Tongue (tissue), 2 donors: ENCODE measurements around the gene C14orf132. TPM values are rescaled to one million over a fixed set of nuclear protein-coding genes. Genes with fewer than 3 reads are reported as not detected.
"Not testable (repeated sequence)": the region's sequence is repeated elsewhere in the genome, so short reads cannot be mapped to it uniquely, and the experiment has no call there.

Source experiments
- DNase-seq: peaks from one replicate; pipeline ENCODE4 v3.0.0-alpha.2; 2015
- total RNA-seq: library from RNA; depleted of rRNA; stranded (reverse); fragments of >200 nt; gene quantifications from one replicate; pipeline ENCODE4 v1.2.3, GENCODE V29; 2014

Gene C14orf132
- 35.2 TPM for total RNA-seq

DNA sequence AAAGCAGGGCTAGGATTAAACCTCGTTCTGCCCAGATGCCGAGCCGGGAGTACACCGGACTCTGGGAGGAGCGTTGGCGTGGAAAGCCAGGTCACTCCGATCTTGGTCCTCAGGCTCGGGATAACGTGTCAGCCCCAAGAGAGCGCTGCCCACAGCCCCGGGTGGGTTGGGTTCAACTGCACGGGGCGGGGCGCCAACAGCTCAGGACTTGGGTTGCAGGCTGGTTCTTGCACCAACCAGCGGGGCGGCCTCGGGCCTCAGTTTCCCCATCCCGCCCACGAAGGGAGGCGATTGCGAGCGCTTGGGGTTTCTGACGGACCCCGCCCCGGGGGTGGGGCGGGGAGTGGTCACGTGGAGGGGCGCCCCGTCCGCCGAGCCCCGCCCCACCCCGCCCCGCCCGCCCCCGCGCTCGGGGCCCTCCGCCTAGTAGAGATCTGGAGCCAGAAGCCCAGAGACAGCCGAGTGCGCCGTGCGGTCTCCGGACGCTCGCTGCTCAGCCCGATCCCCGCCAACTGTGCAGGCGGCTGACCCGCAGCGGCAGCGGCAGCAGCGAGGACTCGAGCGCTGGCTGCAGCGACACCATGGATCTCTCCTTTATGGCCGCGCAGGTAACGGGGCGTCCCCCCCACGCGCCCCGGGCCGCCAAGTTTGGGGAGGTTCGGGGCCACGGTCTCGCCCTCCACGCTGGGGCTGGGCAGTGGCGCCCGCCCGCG lies at the start of gene C14orf132:
Gene C14orf132, plus strand, starts transcription at position 443 of the 713 bp plus-strand sequence. Its CDS starts 139 bp downstream, at position 582.
- peak; percentile 83 for DNase-seq

DNA sequence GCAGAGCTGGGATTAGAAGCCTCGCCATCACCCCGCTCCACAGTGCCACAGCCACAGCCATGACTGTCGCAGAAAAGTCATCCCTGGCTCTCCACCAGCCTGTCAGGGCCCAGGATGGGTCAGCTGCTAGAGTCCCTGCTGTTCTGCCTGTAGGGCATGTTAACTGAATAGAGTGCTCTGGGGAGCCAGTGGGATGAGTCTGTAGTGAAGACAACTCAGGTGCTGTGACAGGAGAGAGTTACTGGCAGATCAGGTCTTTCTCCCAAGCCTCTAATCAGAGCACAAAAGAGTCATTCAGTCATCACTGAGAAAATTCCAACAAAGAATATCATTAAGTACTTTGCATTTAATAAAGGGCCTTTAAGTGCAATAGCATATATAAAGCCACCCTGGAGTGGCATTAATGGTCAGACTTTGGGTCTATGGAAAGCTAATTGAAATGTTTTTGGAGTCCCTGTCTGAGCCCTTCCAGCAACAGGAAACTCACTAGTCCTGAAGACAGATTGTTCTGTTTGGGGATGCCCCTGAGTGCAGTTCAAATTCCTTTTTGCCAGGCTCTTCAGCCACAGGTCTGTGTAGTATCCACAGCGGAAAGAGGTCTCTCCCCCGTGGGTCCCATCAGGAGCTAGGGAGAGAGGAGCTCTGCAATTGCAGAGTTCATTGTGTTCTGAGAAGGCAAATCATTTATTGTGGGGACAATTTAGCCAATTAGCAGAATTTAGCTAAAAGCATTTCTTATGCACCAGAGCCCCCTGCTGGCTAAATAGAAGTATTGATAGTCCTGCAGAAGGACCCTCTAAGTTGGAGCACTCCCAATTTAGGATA lies 45.2 kb upstream of the C14orf132 start:
- peak; percentile 85 for DNase-seq

DNA sequence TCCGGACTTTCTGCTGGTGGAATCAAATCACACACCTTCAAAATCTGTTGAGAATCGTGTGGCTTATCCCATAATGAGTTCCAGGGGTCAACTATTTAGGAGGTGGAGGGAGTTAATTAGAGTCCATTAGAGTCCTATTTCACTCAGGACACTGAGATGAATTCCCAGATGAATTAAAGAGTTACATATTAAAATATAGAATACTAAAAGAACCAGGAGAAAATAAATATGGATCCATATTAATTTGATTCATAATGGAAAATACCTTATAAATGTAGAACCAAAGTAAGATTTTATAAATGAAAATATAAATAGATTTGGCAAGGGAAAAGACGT lies 44.6 kb upstream of the C14orf132 start:
- no peak for DNase-seq

DNA sequence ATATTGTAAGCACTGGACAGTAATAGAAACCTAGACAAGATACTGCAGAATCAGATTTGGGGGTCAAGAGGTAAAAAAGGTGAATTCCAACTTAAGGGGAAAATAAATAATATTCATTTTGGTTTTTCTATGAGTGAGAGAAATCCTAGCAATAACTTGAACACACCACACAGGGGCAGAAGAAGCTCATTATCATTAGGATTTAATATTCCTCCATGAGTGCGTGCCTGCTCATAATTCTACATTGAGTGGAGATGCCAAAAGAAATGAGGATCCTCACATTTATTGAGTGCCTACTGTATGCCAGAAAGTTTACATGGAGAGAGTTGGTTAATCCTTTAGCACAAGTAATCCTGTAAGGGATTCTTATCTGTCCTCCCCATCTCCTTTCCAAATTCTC lies 40.5 kb upstream of the C14orf132 start:
- peak; percentile 45 for DNase-seq

DNA sequence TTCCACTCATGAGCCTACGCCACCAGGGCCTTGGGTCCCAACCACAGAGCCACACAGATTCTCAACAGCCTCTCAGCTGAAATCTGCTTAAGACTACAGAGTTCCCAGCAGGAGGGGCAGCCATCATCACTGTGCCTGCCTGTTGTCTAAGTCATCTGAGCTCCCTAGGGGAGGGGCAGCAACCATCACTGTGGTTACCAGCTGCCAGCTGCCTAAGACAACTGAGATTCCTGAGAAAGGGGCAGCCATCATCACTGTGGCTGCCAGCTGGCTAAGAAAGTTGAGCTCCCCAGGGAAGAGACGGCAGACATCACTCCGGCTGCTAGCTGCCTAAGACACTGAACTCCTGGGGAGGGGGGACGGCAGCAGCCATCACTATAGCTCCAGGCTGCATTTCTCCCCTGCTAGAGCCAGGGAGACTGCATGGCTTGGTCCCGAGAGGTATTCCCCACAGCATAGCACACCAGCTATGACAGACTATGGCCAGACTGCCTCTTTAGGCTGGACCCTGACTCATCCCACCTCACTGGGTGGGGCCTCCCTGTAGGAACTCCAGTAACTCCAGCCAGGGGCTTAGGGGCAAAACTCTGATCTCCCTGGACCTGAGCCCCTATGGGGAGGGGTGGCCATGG lies 37.2 kb upstream of the C14orf132 start:
- peak; percentile 96 for DNase-seq

DNA sequence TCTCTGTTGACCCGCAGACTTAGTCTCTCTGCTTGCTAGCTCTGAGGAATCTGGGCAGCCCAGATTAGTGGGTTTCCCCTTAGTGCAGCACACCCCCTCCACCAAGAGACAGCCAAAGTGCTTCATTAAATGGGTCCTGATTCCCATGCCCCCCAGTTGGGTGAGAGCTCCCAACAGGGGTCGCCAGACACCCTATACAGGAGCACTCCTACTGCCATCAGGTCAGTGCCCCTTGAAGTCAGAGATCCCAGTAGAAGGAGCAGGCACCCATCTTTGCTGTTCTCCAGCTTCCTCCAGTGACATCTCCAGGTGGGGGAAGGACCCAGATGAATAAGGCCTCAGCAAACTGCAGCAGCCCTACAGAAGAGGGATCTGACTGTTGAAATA lies 36.7 kb upstream of the C14orf132 start:
- no peak for DNase-seq

DNA sequence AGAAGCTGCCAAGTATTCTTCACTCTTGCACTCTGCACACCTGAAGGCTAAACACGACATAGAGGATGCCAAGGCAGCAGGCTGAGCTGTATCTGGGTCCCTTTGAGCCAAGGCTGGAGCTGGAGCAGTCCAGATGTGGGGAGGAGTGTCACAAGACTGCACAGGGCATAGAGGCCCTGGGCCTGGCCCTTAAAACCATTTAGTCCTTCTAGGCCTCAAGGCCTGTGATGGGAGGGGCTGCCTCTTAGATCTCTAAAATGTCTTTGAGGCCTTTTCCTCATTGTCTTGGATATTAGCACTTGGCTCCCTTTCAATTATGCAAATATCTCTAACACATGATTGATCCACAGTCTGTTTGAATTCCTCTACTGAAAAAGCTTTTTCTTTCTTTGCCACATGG lies 28.0 kb upstream of the C14orf132 start:
- DNase-seq, result no peak

DNA sequence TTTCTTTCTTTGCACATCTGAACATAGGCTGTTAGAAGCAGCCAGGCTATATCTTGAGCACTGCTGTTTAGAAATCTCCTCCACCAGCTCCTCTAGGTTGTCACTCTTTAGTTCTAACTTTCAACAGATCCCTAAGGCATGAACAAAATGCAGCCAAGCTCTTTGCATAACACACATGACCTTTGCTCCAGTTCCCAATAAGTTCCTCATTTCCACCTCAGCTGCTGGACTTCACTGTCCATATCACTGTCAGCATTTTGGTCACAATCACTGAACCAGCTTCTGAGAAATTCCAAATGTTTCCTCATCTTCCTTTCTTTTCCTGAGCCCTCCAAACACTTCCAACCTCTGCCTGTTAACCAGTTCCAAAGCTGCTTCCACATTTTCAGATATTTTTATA lies 27.6 kb upstream of the C14orf132 start:
- no peak for DNase-seq

DNA sequence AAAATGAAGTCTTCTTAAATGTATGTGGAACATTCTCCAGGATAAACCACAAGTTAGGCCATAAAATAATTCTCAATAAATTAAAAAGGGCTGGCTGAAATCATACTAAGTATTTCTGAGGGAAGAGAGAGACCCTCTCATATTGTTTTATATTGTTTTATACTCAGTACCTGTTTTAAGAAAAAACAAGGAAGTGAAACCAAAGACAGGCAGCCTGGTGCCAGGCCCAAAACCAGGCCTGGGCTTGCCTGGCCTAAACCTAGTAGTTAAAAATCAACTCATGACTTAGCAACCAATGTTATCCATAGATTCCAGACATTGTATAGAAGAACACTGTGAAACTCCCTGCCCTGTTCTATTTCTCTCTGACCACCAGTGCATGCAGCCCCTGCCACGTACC lies 26.4 kb upstream of the C14orf132 start:
- DNase-seq, result not testable (repeated sequence)

DNA sequence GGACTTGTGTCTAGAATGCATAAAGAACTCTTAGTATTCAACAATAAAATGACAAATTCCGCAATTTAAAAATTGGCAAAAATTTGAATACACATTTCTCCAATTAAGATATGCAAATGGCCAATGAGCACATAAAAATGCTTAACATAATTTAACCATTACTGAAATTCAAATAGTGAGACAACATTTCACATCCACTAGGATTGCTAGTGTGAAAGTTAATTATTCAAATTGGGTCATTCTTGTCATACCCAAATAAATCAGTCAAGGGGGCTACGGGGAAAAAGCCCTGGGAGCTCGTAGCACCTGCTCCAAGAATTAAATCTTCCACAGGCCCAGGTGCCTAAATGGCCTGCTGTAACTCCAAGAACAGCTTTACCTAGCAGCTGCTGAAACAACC lies 25.0 kb upstream of the C14orf132 start:
- DNase-seq, result no peak

DNA sequence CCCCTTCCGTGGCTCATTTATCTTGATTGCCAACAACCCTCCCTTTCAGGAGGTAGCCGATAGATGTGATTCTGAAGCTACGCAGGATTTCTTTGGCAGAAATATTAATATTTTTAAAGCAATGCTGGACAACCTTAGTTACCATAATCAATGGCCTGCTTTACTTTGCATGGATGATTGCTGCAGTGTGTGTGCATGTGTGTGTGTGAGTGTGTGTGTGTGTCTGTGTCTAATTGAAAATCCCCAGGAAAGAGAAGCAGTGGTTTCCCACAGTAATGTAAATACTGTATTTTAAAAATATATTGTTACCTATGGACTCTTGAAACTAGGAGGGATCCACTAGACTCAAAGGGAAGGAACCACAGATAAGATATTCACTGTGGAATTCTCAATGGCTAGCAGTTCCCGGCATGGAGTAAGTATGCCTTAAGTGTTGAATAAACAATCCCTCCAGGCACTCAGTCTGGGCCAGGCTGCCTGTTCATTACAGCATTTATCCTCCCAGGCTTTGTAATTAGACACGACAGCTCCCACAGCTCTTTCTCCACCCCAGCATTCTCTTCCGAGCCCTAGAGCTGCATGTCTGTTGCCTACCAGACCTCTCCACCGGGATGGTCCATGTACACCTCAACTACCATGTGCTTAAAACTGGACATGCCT lies 22.5 kb upstream of the C14orf132 start:
- DNase-seq, result peak; percentile 55

DNA sequence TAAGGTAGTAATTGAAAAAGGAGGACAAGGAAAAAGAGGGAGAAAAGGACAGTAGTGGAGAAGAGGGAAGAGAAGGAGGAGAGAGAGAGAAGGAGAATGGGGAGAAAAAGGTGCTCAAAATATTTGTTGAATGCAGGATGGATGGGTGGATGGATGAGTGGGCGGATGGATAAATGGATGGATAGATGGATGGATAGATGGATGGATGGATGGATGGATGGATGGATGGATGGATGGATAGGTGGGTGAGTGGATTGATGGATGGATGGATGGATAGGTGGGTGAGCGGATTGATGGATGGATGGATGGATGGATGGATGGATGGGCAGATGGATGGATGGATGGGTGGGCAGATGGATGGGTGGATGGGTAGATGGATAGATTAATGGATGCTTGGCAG lies 21.3 kb upstream of the C14orf132 start:
- no peak for DNase-seq

DNA sequence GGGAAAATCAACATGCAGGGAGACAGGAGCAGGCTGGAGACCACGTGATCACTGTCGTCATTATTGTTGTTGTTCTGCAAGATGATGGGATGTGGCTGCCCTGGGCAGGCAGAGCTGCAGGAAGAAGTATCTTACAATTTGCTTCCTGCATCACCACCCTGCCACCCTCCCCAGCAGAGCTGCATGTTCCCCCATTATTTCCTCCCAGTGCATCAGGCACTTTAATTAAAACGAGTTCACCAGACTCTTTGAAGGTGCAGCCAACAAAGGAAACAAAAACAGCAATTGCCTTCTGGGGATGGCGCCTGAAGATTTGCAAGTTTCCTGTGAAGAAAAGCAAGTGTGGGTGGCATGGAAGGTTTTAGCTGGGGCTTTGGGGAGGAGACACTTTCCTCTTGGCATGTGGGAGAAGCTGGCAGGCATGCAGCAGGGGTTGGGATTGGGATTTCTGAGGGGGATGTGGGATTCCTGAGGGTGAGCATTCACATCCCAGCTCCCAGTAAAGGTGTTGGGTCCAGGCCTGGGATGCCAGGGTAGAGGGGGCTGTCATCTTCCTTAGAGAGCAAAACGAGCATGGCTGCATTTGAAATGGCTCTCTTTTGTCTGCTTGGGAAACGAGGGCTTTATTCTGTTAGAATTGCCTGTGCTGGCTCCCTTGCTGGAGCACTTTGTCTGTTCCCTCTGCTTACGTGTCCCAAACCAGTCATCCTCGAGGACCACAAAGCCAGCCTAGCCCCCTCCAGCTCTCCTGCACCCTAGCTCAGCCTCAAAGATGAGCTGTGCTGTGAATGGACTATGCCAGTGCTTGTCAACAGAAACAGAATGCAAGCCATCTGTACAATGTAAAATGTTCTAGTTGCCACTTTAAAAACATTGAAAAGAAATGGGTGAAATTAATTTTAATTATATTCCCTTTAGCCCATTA lies 11.5 kb upstream of the C14orf132 start:
- DNase-seq, result no peak

DNA sequence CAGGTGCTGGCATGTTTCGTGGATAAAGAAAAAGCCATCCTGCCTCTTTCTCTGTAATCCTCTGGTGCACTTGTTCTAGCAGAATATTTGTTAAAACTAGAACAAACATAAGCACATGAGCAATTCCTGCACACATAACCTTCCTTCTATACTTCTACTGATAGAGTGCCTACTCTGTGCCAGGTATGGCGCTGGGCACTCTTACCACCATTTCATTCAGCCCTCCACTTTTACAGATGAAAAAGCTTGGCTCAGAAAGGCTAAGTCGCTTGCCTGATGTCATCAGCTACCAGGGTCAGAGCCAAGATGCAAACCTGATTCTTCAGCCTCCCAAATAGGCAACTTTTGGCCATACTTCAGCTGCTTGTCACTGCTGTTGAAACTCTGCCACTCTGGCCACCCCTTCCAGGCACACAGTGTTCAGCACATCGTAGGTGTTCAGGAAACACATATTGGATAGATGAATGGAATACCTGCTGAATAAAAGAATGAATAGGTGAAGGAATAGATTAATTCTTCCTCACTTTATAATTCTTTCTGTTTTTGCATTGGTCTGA lies 10.0 kb upstream of the C14orf132 start:
- peak; percentile 24 for DNase-seq

DNA sequence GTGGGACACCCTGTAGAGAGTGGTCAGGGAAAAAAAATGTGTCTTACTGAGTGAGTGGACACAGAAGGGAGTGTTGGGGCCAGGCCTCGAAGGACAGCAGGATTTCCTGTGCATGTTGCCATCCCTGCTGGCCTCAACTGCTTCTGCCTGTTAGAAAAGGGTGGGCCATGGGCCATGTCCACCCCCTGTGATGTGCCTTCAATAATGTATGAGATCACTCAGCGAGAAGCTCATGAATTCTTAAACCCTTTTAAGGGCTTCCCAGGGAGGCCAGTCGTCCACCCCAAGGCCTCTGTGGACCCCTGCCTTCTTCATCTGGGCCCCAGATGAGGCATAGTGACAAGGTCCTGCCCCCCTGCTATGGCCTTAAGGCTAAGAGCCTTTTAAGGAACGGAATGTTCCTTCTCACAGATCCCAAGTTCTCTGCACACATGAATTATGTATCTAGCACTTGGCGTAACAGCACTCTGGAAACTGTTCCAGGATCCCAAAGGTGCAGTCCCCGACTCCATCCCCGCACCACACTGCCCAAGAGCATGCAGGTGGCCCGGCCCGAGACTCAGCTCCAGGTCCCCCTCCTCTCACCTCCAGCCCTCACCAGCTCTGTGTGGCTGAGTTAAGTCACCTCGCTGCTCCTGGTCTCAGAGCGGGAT lies 8.9 kb upstream of the C14orf132 start:
- no peak for DNase-seq

DNA sequence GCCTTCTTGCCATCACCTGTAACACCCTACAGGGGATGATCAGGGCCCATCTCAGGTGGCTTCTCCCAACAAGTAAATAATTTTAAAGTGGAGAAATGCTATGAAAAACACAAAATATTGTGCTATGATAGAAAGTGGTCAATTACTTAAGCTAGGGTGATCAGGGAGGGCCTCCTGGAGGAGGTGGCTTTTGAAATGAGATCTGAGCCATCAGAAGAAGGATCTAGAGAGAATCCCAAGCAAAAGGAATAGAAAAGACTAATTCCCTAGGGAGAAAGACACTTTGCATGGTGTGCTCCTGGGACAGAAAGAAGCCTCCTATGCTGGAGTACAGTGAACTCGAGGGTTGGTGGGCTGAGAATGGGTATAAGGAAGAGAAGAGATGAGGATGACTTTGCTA lies 7.5 kb upstream of the C14orf132 start:
- no peak for DNase-seq

DNA sequence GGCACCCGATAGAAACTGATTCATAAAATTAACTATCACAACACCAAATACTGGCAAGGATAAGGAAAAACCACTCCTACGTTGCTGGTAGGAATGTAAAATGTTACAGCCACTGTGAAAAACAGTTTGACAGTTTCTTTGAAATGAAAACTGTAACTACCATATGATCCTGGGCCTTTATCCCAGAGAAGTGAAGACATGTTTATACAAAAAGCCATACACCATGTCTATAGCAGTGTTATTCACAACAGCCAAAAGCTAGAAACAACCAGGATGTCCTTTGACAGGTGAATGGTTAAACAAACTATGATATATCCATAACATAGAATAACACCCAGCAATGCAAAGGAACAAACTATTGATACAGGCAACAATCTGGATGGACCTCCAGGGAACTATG lies 3.7 kb upstream of the C14orf132 start:
- no peak for DNase-seq

DNA sequence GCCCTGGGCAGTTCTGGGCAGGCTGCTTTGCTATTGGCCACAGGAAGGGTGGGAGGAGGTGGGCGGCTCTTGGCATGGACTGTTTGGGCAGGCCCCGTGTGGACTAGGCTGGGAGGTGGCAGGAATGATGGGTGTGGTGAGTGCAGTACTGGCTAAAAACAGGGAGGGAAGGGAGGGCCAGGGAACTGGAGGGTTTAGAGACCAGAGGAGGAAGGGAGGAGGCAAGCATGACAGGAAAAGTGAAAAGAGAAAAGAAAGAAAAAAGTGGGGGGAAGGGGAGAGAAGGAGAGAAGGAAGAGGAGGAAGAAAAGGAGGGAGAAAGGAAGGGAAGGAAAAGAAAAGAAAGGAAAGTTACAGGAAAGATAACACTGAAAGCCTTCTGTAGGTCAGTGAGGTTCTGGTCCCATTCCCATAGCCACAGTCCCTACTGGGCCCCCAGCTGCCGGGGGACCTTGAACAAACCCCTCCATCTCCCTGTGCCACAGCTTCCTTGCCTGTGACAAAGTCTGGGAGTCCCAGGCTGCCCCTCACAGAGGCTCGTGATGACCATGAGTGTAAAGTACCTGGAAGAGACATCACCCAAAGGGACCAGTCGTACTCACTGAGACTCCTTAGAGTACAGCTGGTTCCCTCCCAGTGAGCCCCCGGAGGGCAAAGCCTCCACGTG lies 1.1 kb upstream of the C14orf132 start:
- DNase-seq, result peak; percentile 57

DNA sequence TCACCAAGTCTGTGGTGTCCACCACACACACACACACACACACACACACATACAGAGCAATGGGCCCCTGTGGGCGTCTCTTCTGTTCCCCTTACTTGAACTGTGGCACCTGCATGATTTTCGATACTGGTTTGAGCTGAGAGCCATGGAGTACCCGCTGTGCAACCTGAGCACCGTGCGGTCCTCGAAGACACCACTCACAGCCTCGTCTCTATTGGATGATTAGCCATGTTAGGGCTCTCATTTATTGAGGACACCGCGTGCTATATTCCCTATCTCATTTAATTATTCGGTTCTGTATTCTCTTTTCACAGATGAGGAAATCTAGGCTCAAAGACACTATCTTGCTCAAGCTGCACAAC lies 623 bp upstream of the C14orf132 start:
- DNase-seq, result no peak

DNA sequence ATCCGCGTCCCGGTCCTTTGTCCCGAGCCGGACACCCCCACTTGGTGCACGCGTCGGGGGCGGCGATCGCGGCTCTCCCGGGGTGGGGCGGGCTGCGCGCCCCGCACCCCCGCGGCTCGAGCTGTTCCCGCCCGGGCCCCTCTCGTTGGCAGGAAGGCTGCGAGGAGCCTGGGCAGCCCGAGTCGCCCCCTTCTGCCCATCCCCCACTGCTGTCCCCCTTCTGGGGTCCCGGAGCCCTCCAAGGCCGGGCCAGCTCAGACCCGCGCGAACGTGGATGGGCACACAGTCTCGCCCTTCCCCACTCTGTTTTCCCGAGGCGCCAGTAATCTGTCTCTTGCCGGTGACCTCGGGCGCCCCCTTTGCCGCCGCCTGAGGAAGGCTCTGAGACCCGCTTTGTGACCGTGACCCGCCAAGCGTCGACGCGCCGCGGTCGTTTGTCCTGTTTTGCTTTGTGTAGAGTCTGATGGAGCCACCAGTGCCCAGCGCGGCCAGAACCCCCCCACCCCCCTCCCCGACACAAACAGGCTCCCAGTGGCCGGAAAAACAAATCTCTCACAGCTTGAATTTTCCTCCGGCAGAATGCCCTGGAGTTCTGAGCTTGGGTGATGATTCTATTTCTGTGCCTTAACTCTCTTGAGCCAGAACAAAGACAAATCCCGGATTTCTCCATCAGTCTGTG lies 610 bp downstream of the C14orf132 start:
- DNase-seq, result peak; percentile 62
